HepG2 (cell line): ENCODE results near the gene PRKCSH. TPM values are rescaled to one million over a fixed set of nuclear protein-coding genes. Genes with fewer than 3 reads are reported as not detected.

Source experiments
- CAMTA2 ChIP-seq: sonication (generic); formaldehyde crosslinking; IDR thresholded peaks from 2 replicates; pipeline ENCODE4 v1.4.0; 2020; ENCODE audit warnings: mild to moderate bottlenecking, missing genetic modification reagents, borderline replicate concordance
- ERF ChIP-seq: IDR thresholded peaks from 2 replicates; pipeline ENCODE4 v1.6.1; 2018; ENCODE audit warnings: missing biosample characterization, missing genetic modification reagents
- HMGXB3 ChIP-seq: sonication (generic); formaldehyde crosslinking; IDR thresholded peaks from 2 replicates; pipeline ENCODE4 v1.4.0; 2020; ENCODE audit warnings: missing genetic modification reagents, borderline replicate concordance
- KLF12 ChIP-seq: sonication (generic); formaldehyde crosslinking; IDR thresholded peaks from 2 replicates; pipeline ENCODE4 v1.4.0; 2020; ENCODE audit warnings: missing genetic modification reagents, borderline replicate concordance
- NFIC ChIP-seq: IDR thresholded peaks from 2 replicates; pipeline ENCODE4 v1.6.1; 2012; ENCODE audit warnings: mild to moderate bottlenecking, low read length, inconsistent platforms
- NR2F6 ChIP-seq, 2 experiments: IDR thresholded peaks; 2 replicates each; pipeline ENCODE4 v1.6.1; 2016; ENCODE audit warnings: antibody characterized with exemption in 1 of 2, mild to moderate bottlenecking in 1 of 2
- NRL ChIP-seq: sonication (generic); formaldehyde crosslinking; IDR thresholded peaks from 2 replicates; pipeline ENCODE4 v1.5.0; 2020; ENCODE audit warnings: missing genetic modification reagents, mild to moderate bottlenecking, moderate library complexity, borderline replicate concordance
- SATB2 ChIP-seq: sonication (generic); formaldehyde crosslinking; IDR thresholded peaks from 2 replicates; pipeline ENCODE4 v1.5.0; 2020; ENCODE audit warnings: missing genetic modification reagents
- SIN3B ChIP-seq: fragments of 150-350 bp; IDR thresholded peaks from 2 replicates; pipeline ENCODE4 v1.6.1; 2014; ENCODE audit warnings: low read length
- SNRNP70 ChIP-seq: fragments of 200-400 bp; formaldehyde crosslinking; IDR thresholded peaks from 2 replicates; pipeline ENCODE4 v1.6.1; 2017; ENCODE audit warnings: mild to moderate bottlenecking, low read depth, low read length, moderate library complexity
- SPEN ChIP-seq: sonication (generic); formaldehyde crosslinking; IDR thresholded peaks from 2 replicates; pipeline ENCODE4 v1.5.1; 2020; ENCODE audit warnings: low read depth, mild to moderate bottlenecking, missing genetic modification reagents
- TCF12 ChIP-seq, 2 experiments: fragments of 450-650 bp in 1 of 2; sonication (generic) in 1 of 2; formaldehyde crosslinking in 1 of 2; IDR thresholded peaks; 2 replicates each; pipeline versions ENCODE4 v1.6.1 to v1.8.0; 2017 to 2022; ENCODE audit warnings: antibody characterized with exemption in 1 of 2, mild to moderate bottlenecking in 1 of 2, missing genetic modification reagents in 1 of 2, moderate library complexity in 1 of 2
- ZBTB7B ChIP-seq: sonication (generic); formaldehyde crosslinking; IDR thresholded peaks from 2 replicates; pipeline ENCODE4 v1.4.0; 2020; ENCODE audit warnings: missing genetic modification reagents
- ZNF205 ChIP-seq: IDR thresholded peaks from 2 replicates; pipeline ENCODE4 v1.6.1; 2018; ENCODE audit warnings: missing biosample characterization, missing genetic modification reagents
- ZNF282 ChIP-seq: fragments of 450-650 bp; IDR thresholded peaks from 2 replicates; pipeline ENCODE4 v1.6.1; 2018; ENCODE audit not compliant: partially characterized antibody
- ZNF367 ChIP-seq: sonication (generic); formaldehyde crosslinking; IDR thresholded peaks from 2 replicates; pipeline ENCODE4 v1.4.0; 2020; ENCODE audit warnings: missing genetic modification reagents, borderline replicate concordance
- ZNF749 ChIP-seq: sonication (generic); formaldehyde crosslinking; IDR thresholded peaks from 2 replicates; pipeline ENCODE4 v1.8.0; 2022; ENCODE audit warnings: mild to moderate bottlenecking, missing genetic modification reagents, moderate library complexity, borderline replicate concordance
- polyA plus RNA-seq, 8 experiments: library from polyadenylated mRNA; depleted of rRNA in 3 of 8; stranded (reverse) in 7 of 8; unstranded in 1 of 8; fragments of >200 nt; fragmentation: Illumina TruSeq in 4 of 8; extraction: Trizol in 4 of 8; gene quantifications; 2 replicates each; pipeline versions ENCODE4 v1.2.1 to v1.2.3, GENCODE V29; 2011 to 2016; ENCODE audit warnings: low read depth in 4 of 8, missing spikeins in 1 of 8, mixed read lengths in 1 of 8; ENCODE audit not compliant: insufficient read depth in 1 of 8
- total RNA-seq, 5 experiments: library from RNA; depleted of rRNA; stranded (reverse); fragments of >200 nt; fragmentation: Illumina TruSeq; extraction: Trizol; gene quantifications; 2 replicates each; pipeline ENCODE4 v1.2.3, GENCODE V29; 2016; ENCODE audit warnings: low read depth in 1 of 5
- TF ChIP-seq, protein P1 (sequence below): sonication (generic); formaldehyde crosslinking; IDR thresholded peaks from 2 replicates; pipeline ENCODE4 v1.4.0; 2020; ENCODE audit warnings: missing genetic modification reagents
- TF ChIP-seq, protein P2 (sequence below): sonication (generic); formaldehyde crosslinking; IDR thresholded peaks from 2 replicates; pipeline ENCODE4 v1.8.0; 2022; ENCODE audit warnings: mild to moderate bottlenecking, missing genetic modification reagents, borderline replicate concordance

PRKCSH gene
- total and polyA plus RNA-seq, 2 of the 13 experiments (the other 11 are each of a cell fraction or from before 2014, with no cell fraction given), result 85.1 to 125 TPM

GRCh38 chr19:11435057-11435832 is at the start of gene PRKCSH, which contains the start of gene ODAD3 (continued):
- no peak for TF ChIP-seq SNRNP70
- no peak for TF ChIP-seq ZNF282
- TF ChIP-seq NFIC, result peak; percentile 24; the same call in 1 of the 2 replicates
- 0 out of 2 replicates have a peak, but pooled peaks have one; percentile 65 for TF ChIP-seq ZNF749
- TF ChIP-seq HMGXB3 (CRISPR knock-in tag), result peak; percentile 64; the same call in 1 of the 2 replicates
- TF ChIP-seq NRL (CRISPR knock-in tag), result no peak; the same call in none of the 2 replicates
- TF ChIP-seq SATB2, result no peak
- TF ChIP-seq NR2F6 (IDR thresholded peaks at IDR 0.05), result peak; percentile 10; the same call in 1 of the 2 replicates
- TF ChIP-seq NR2F6 (CRISPR knock-in tag; IDR thresholded peaks at IDR 0.05), result peak; percentile 68
- TF ChIP-seq ZNF205, result peak; percentile 57
- TF ChIP-seq CAMTA2 (CRISPR knock-in tag), result no peak
- TF ChIP-seq KLF12 (CRISPR knock-in tag), result 0 out of 2 replicates have a peak, but pooled peaks have one; percentile 50
- peak; percentile 35; the same call in 1 of the 2 replicates for TF ChIP-seq ERF (CRISPR knock-in tag)
- TF ChIP-seq ZBTB7B (CRISPR knock-in tag), result 0 out of 2 replicates have a peak, but pooled peaks have one; percentile 49
- TF ChIP-seq ZNF367, result no peak
- TF ChIP-seq, protein P1, sequence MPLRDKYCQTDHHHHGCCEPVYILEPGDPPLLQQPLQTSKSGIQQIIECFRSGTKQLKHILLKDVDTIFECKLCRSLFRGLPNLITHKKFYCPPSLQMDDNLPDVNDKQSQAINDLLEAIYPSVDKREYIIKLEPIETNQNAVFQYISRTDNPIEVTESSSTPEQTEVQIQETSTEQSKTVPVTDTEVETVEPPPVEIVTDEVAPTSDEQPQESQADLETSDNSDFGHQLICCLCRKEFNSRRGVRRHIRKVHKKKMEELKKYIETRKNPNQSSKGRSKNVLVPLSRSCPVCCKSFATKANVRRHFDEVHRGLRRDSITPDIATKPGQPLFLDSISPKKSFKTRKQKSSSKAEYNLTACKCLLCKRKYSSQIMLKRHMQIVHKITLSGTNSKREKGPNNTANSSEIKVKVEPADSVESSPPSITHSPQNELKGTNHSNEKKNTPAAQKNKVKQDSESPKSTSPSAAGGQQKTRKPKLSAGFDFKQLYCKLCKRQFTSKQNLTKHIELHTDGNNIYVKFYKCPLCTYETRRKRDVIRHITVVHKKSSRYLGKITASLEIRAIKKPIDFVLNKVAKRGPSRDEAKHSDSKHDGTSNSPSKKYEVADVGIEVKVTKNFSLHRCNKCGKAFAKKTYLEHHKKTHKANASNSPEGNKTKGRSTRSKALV (CRISPR knock-in tag), result no peak
- TF ChIP-seq, protein P2, sequence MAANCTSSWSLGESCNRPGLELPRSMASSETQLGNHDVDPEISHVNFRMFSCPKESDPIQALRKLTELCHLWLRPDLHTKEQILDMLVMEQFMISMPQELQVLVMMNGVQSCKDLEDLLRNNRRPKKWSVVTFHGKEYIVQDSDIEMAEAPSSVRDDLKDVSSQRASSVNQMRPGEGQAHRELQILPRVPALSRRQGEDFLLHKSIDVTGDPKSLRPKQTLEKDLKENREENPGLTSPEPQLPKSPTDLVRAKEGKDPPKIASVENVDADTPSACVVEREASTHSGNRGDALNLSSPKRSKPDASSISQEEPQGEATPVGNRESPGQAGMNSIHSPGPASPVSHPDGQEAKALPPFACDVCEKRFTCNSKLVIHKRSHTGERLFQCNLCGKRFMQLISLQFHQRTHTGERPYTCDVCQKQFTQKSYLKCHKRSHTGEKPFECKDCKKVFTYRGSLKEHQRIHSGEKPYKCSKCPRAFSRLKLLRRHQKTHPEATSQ (CRISPR knock-in tag), result no peak
- peak; percentile 94 for TF ChIP-seq SPEN (CRISPR knock-in tag)
- TF ChIP-seq SIN3B, result peak; percentile 51; the same call in 1 of the 2 replicates
- no peak for TF ChIP-seq TCF12 (IDR thresholded peaks at IDR 0.05)
- no peak for TF ChIP-seq TCF12 (CRISPR knock-in tag; IDR thresholded peaks at IDR 0.05)
